Measurements from ENCODE around the gene CDH13. TPM values are rescaled to one million over a fixed set of nuclear protein-coding genes. Genes with fewer than 3 reads are reported as not detected.

CDH13 gene
- total RNA-seq, 1 donor from 2014 or later, result 81.1 TPM

- Mint-ChIP-seq H3K36me3 (ENCODE audit: unreplicated experiment) (no peaks in the 10 kb centered on the region), H3K4me1 (ENCODE audit: low read depth, unreplicated experiment) (peaks cover 4% of the 10 kb centered on the region), H3K9me3 (ENCODE audit: unreplicated experiment) (no peaks in the 10 kb centered on the region), H3K4me3 (ENCODE audit: unreplicated experiment) (no peak overlapping the region), H3K27me3 (ENCODE audit: unreplicated experiment) (peaks cover 5% of the 10 kb centered on the region), H3K27ac (ENCODE audit: unreplicated experiment) (no peak overlapping the region)
- no peak for TF ChIP-seq CTCF (IDR thresholded peaks at IDR 0.05; ENCODE audit: partially characterized antibody, unreplicated experiment)
- DNase-seq, result no peak
These were observed 622.1 kb downstream of the CDH13 start for GRCh38 chr16:83248735-83249463.

GRCh38 chr16:83253521-83253920 is 626.8 kb downstream of the CDH13 start:
- H3K27me3 Mint-ChIP-seq (ENCODE audit: unreplicated experiment), result peaks cover 4% of the 10 kb centered on the region
- no peaks in the 10 kb centered on the region for H3K9me3 Mint-ChIP-seq (ENCODE audit: unreplicated experiment)
- H3K4me3 Mint-ChIP-seq (ENCODE audit: unreplicated experiment), result no peak overlapping the region
- peaks cover 3% of the 10 kb centered on the region for H3K4me1 Mint-ChIP-seq (ENCODE audit: low read depth, unreplicated experiment)
- DNase-seq, result no peak
- no peak for TF ChIP-seq CTCF (IDR thresholded peaks at IDR 0.05; ENCODE audit: partially characterized antibody, unreplicated experiment)
- H3K36me3 Mint-ChIP-seq (ENCODE audit: unreplicated experiment), result no peaks in the 10 kb centered on the region
- no peak overlapping the region for H3K27ac Mint-ChIP-seq (ENCODE audit: unreplicated experiment)

- H3K9me3 Mint-ChIP-seq (ENCODE audit: unreplicated experiment), result no peaks in the 10 kb centered on the region
- H3K4me3 Mint-ChIP-seq (ENCODE audit: unreplicated experiment), result no peak overlapping the region
- no peak for TF ChIP-seq CTCF (IDR thresholded peaks at IDR 0.05; ENCODE audit: partially characterized antibody, unreplicated experiment)
- no peaks in the 10 kb centered on the region for H3K27me3 Mint-ChIP-seq (ENCODE audit: unreplicated experiment)
- no peak for DNase-seq
- H3K4me1 Mint-ChIP-seq (ENCODE audit: low read depth, unreplicated experiment), result peaks cover 3% of the 10 kb centered on the region
- H3K27ac Mint-ChIP-seq (ENCODE audit: unreplicated experiment), result no peak overlapping the region
- no peaks in the 10 kb centered on the region for H3K36me3 Mint-ChIP-seq (ENCODE audit: unreplicated experiment)
These were observed 631.7 kb downstream of the CDH13 start for GRCh38 chr16:83258366-83258928.

GRCh38 chr16:83266848-83267553 is 640.2 kb downstream of the CDH13 start:
- Mint-ChIP-seq H3K27ac (ENCODE audit: unreplicated experiment) (no peak overlapping the region), H3K36me3 (ENCODE audit: unreplicated experiment) (no peaks in the 10 kb centered on the region), H3K27me3 (ENCODE audit: unreplicated experiment) (no peaks in the 10 kb centered on the region), H3K9me3 (ENCODE audit: unreplicated experiment) (no peaks in the 10 kb centered on the region), H3K4me3 (ENCODE audit: unreplicated experiment) (no peak overlapping the region), H3K4me1 (ENCODE audit: low read depth, unreplicated experiment) (no peaks in the 10 kb centered on the region)
- no peak for TF ChIP-seq CTCF (IDR thresholded peaks at IDR 0.05; ENCODE audit: partially characterized antibody, unreplicated experiment)
- DNase-seq, result no peak

GRCh38 chr16:83268169-83268568 is 641.4 kb downstream of the CDH13 start:
- H3K4me3 Mint-ChIP-seq (ENCODE audit: unreplicated experiment), result no peak overlapping the region
- no peaks in the 10 kb centered on the region for H3K36me3 Mint-ChIP-seq (ENCODE audit: unreplicated experiment)
- H3K27ac Mint-ChIP-seq (ENCODE audit: unreplicated experiment), result no peak overlapping the region
- no peaks in the 10 kb centered on the region for H3K4me1 Mint-ChIP-seq (ENCODE audit: low read depth, unreplicated experiment)
- no peaks in the 10 kb centered on the region for H3K27me3 Mint-ChIP-seq (ENCODE audit: unreplicated experiment)
- H3K9me3 Mint-ChIP-seq (ENCODE audit: unreplicated experiment), result no peaks in the 10 kb centered on the region
- TF ChIP-seq CTCF (IDR thresholded peaks at IDR 0.05; ENCODE audit: partially characterized antibody, unreplicated experiment), result no peak
- DNase-seq, result no peak
